DOHH2 (cell line): ENCODE results near the gene ZFHX3.

Source experiments
- EZH2phosphoT487 ChIP-seq: fragments of 200-600 bp; sonication (generic); IDR thresholded peaks from 2 replicates; pipeline ENCODE4 v1.6.1; 2017; ENCODE audit warnings: borderline replicate concordance, mild to moderate bottlenecking, antibody characterized with exemption, low read length, moderate library complexity, mixed read lengths
- TF ChIP-seq, protein P1 (sequence below): fragments of 200-600 bp; sonication (generic); IDR thresholded peaks from one replicate; pipeline ENCODE4 v1.5.1; 2014; ENCODE audit warnings: antibody characterized with exemption, mild to moderate bottlenecking, low read depth, low read length; ENCODE audit not compliant: poor library complexity, severe bottlenecking

DNA sequence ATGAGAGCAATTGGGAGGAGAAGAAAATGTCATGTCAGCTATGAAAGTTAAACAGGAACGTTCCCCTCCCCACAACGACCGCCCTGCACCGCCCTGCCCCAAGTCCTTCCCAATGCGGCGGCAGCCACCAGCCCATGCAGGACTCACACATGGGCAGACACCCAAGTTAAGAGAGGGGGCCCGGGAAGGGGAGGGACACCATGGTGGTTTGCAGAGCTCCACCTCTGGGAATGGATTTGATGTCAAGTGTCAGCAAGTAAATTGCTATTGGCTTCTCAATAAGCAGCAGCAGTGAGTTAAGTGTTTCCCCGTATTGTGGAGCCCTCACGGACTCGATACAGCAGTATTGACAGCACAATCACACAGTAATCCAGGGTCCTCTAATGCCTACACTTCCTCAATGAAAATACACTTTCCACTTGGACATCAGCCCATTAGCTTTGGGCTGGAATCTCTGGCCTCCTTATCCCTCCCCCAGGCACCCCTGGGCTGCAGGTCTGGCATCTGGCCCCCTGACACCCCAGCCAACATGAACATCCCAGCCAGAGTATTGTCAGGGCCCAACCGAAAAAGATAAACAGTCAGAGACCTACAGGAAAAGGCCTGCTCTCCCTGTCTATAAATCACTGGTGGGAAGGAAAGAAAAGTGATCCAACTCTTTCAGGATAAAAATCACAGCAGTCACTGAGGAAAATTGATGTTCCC lies 22.6 kb downstream of the ZFHX3 start:
- TF ChIP-seq, protein P1, sequence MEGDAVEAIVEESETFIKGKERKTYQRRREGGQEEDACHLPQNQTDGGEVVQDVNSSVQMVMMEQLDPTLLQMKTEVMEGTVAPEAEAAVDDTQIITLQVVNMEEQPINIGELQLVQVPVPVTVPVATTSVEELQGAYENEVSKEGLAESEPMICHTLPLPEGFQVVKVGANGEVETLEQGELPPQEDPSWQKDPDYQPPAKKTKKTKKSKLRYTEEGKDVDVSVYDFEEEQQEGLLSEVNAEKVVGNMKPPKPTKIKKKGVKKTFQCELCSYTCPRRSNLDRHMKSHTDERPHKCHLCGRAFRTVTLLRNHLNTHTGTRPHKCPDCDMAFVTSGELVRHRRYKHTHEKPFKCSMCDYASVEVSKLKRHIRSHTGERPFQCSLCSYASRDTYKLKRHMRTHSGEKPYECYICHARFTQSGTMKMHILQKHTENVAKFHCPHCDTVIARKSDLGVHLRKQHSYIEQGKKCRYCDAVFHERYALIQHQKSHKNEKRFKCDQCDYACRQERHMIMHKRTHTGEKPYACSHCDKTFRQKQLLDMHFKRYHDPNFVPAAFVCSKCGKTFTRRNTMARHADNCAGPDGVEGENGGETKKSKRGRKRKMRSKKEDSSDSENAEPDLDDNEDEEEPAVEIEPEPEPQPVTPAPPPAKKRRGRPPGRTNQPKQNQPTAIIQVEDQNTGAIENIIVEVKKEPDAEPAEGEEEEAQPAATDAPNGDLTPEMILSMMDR: no peak
- no peak for TF ChIP-seq EZH2phosphoT487
